ENCODE measurements around the gene SNRNP48.

GRCh38 chr6:7556394-7557106 lies 33.4 kb upstream of the SNRNP48 start:
- TF ChIP-seq CTCF (conservative IDR thresholded peaks at IDR 0.05; ENCODE audit: low read depth, low read length) (no peak), EZH2 (IDR thresholded peaks at IDR 0.05; ENCODE audit: low read length, unreplicated experiment) (no peak)

Data from PC-3 (cell line).